WTC11 (cell line): Measurements from ENCODE around the gene NACC2. TPM values are rescaled to one million over a fixed set of nuclear protein-coding genes. Genes with fewer than 3 reads are reported as not detected.

ENCODE experiments used
- ATAC-seq: fragments of 200-7000 bp; cut with Tn5 transposase; 2 replicates; pipeline ENCODE4 v1.10.0; 2021; ENCODE audit warnings: mild to moderate bottlenecking, moderate library complexity
- CTCF ChIA-PET: fragments of 300-600 bp; sonication (Branson Sonifier 250); formaldehyde crosslinking; loops from one replicate; lab custom pipeline; 2021; ENCODE audit warnings: antibody characterized with exemption; lab: Charles Lee
- POLR2A ChIA-PET: fragments of 350-600 bp; sonication (Branson Sonifier 250); formaldehyde crosslinking; loops from one replicate; lab custom pipeline; 2021; ENCODE audit warnings: antibody characterized with exemption; lab: Charles Lee
- DNase-seq: peaks from one replicate; pipeline ENCODE4 v3.0.0; 2021; ENCODE audit warnings: low spot score
- H3K27ac Mint-ChIP-seq: 2 replicates; pipeline ENCODE4 v1.8.0; 2021; ENCODE audit warnings: mixed read lengths
- H3K27me3 Mint-ChIP-seq: 2 replicates; pipeline ENCODE4 v1.8.0; 2021; ENCODE audit warnings: low read depth, mild to moderate bottlenecking, moderate library complexity, mixed read lengths
- H3K36me3 Mint-ChIP-seq: 2 replicates; pipeline ENCODE4 v1.8.0; 2021; ENCODE audit warnings: mixed read lengths
- H3K4me1 Mint-ChIP-seq: 2 replicates; pipeline ENCODE4 v1.8.0; 2022; ENCODE audit warnings: mixed read lengths
- H3K4me3 Mint-ChIP-seq: 2 replicates; pipeline ENCODE4 v1.8.0; 2021; ENCODE audit warnings: mild to moderate bottlenecking, moderate library complexity, mixed read lengths
- H3K9me3 Mint-ChIP-seq: 2 replicates; pipeline ENCODE4 v1.8.0; 2021; ENCODE audit warnings: mixed read lengths
- CBFB ChIP-seq: sonication (generic); formaldehyde crosslinking; IDR thresholded peaks from 2 replicates; pipeline ENCODE4 v1.8.1; 2022; ENCODE audit warnings: mild to moderate bottlenecking, low read depth, missing genetic modification reagents
- CREB1 ChIP-seq: sonication (generic); formaldehyde crosslinking; IDR thresholded peaks from 2 replicates; pipeline ENCODE4 v1.8.0; 2023; ENCODE audit warnings: mild to moderate bottlenecking, missing genetic modification reagents
- FOXK1 ChIP-seq: sonication (generic); formaldehyde crosslinking; IDR thresholded peaks from 2 replicates; pipeline ENCODE4 v1.8.0; 2022; ENCODE audit warnings: mild to moderate bottlenecking, moderate library complexity, missing genetic modification reagents
- FOXP1 ChIP-seq: sonication (generic); formaldehyde crosslinking; IDR thresholded peaks from 2 replicates; pipeline ENCODE4 v1.8.0; 2022; ENCODE audit warnings: missing genetic modification reagents, mild to moderate bottlenecking, moderate library complexity, borderline replicate concordance
- HMGA2 ChIP-seq: fragments of 250-450 bp; sonication (Bioruptor Pico); IDR thresholded peaks from 2 replicates; pipeline ENCODE4 v1.4.0; 2021; ENCODE audit warnings: mild to moderate bottlenecking, moderate library complexity
- IRF1 ChIP-seq: sonication (generic); formaldehyde crosslinking; IDR thresholded peaks from 2 replicates; pipeline ENCODE4 v1.8.0; 2023; ENCODE audit warnings: missing genetic modification reagents
- IRF2 ChIP-seq: sonication (generic); formaldehyde crosslinking; IDR thresholded peaks from 2 replicates; pipeline ENCODE4 v1.8.0; 2022; ENCODE audit warnings: low read depth, missing genetic modification reagents, borderline replicate concordance
- MXD4 ChIP-seq: fragments of 250-450 bp; sonication (Bioruptor Pico); IDR thresholded peaks from 2 replicates; pipeline ENCODE4 v1.8.0; 2021; ENCODE audit warnings: mild to moderate bottlenecking, moderate library complexity, borderline replicate concordance
- MYBL2 ChIP-seq: sonication (generic); formaldehyde crosslinking; IDR thresholded peaks from 2 replicates; pipeline ENCODE4 v1.8.1; 2023; ENCODE audit warnings: mild to moderate bottlenecking, moderate library complexity, missing genetic modification reagents
- NFATC4 ChIP-seq: fragments of 250-450 bp; sonication (Bioruptor Pico); IDR thresholded peaks from 2 replicates; pipeline ENCODE4 v1.9.0; 2021; ENCODE audit warnings: mild to moderate bottlenecking
- NR2C2 ChIP-seq: sonication (generic); formaldehyde crosslinking; IDR thresholded peaks from 2 replicates; pipeline ENCODE4 v1.8.0; 2022; ENCODE audit warnings: mild to moderate bottlenecking, missing genetic modification reagents
- SMAD4 ChIP-seq: sonication (generic); formaldehyde crosslinking; IDR thresholded peaks from 2 replicates; pipeline ENCODE4 v1.8.0; 2022; ENCODE audit warnings: mild to moderate bottlenecking, missing genetic modification reagents
- TEAD1 ChIP-seq: sonication (generic); formaldehyde crosslinking; IDR thresholded peaks from 2 replicates; pipeline ENCODE4 v1.8.0; 2022; ENCODE audit warnings: mild to moderate bottlenecking, missing genetic modification reagents
- TEAD4 ChIP-seq: sonication (generic); formaldehyde crosslinking; IDR thresholded peaks from 2 replicates; pipeline ENCODE4 v1.8.0; 2022; ENCODE audit warnings: mild to moderate bottlenecking, missing genetic modification reagents
- ZBTB21 ChIP-seq: sonication (generic); formaldehyde crosslinking; IDR thresholded peaks from 2 replicates; pipeline ENCODE4 v1.8.1; 2023; ENCODE audit warnings: mild to moderate bottlenecking, missing genetic modification reagents, borderline replicate concordance
- ZNF263 ChIP-seq: sonication (generic); formaldehyde crosslinking; IDR thresholded peaks from 2 replicates; pipeline ENCODE4 v1.8.1; 2022; ENCODE audit warnings: low read depth, mild to moderate bottlenecking, moderate library complexity, missing genetic modification reagents
- ZNF281 ChIP-seq: sonication (generic); formaldehyde crosslinking; IDR thresholded peaks from 2 replicates; pipeline ENCODE4 v1.8.0; 2023; ENCODE audit warnings: mild to moderate bottlenecking, missing genetic modification reagents
- ZNF317 ChIP-seq: sonication (generic); formaldehyde crosslinking; IDR thresholded peaks from 2 replicates; pipeline ENCODE4 v1.8.1; 2023; ENCODE audit warnings: low read depth, mild to moderate bottlenecking, moderate library complexity, missing genetic modification reagents, borderline replicate concordance
- total RNA-seq: library from RNA; stranded (reverse); gene quantifications from 3 replicates; pipeline ENCODE4 v1.2.3, GENCODE V29; 2021
- TF ChIP-seq, protein P1 (sequence below): sonication (generic); formaldehyde crosslinking; conservative IDR thresholded peaks from 2 replicates; pipeline ENCODE4 v1.8.1; 2023; ENCODE audit warnings: mild to moderate bottlenecking, low read depth, missing genetic modification reagents, moderate library complexity
- TF ChIP-seq, protein P2 (sequence below): fragments of 250-450 bp; sonication (Bioruptor Pico); IDR thresholded peaks from 2 replicates; pipeline ENCODE4 v1.9.0; 2021; ENCODE audit warnings: mild to moderate bottlenecking
- TF ChIP-seq, protein P3 (sequence below): sonication (generic); formaldehyde crosslinking; IDR thresholded peaks from 2 replicates; pipeline ENCODE4 v1.8.1; 2022; ENCODE audit warnings: mild to moderate bottlenecking, missing genetic modification reagents, moderate library complexity, borderline replicate concordance
- TF ChIP-seq, protein P4 (sequence below): sonication (generic); formaldehyde crosslinking; IDR thresholded peaks from 2 replicates; pipeline ENCODE4 v1.8.0; 2023; ENCODE audit warnings: missing genetic modification reagents, mild to moderate bottlenecking, borderline replicate concordance

The NACC2 gene
- total RNA-seq, 1 experiment from 2014 or later, result 17.1 TPM

GRCh38 chr9:135985459-135985774, 109.7 kb downstream of the NACC2 start (continued):
- TF ChIP-seq ZNF281 (CRISPR knock-in tag) (no peak), MXD4 (CRISPR knock-in tag) (no peak), TEAD1 (CRISPR knock-in tag) (no peak), SMAD4 (no peak), CBFB (CRISPR knock-in tag) (no peak)
- TF ChIP-seq, protein P1, sequence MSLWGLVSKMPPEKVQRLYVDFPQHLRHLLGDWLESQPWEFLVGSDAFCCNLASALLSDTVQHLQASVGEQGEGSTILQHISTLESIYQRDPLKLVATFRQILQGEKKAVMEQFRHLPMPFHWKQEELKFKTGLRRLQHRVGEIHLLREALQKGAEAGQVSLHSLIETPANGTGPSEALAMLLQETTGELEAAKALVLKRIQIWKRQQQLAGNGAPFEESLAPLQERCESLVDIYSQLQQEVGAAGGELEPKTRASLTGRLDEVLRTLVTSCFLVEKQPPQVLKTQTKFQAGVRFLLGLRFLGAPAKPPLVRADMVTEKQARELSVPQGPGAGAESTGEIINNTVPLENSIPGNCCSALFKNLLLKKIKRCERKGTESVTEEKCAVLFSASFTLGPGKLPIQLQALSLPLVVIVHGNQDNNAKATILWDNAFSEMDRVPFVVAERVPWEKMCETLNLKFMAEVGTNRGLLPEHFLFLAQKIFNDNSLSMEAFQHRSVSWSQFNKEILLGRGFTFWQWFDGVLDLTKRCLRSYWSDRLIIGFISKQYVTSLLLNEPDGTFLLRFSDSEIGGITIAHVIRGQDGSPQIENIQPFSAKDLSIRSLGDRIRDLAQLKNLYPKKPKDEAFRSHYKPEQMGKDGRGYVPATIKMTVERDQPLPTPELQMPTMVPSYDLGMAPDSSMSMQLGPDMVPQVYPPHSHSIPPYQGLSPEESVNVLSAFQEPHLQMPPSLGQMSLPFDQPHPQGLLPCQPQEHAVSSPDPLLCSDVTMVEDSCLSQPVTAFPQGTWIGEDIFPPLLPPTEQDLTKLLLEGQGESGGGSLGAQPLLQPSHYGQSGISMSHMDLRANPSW (CRISPR knock-in tag), result no peak
- TF ChIP-seq, all 79 proteins: peak for 0

GRCh38 chr9:135984072-135984710, 110.9 kb downstream of the NACC2 start:
- no peaks in the 10 kb centered on the region for H3K9me3 Mint-ChIP-seq
- no peak overlapping the region for H3K4me3 Mint-ChIP-seq
- no peak for DNase-seq
- CTCF ChIA-PET, result interaction anchor here (1.0 to 1.9 kb wide), 2 partner anchors 10 to 16 kb away, joined by 3 to 8 read pairs; no protein-coding TSS in a partner anchor
- no peaks in the 10 kb centered on the region for H3K36me3 Mint-ChIP-seq
- POLR2A ChIA-PET, result no interaction called here
- no peaks in the 10 kb centered on the region for H3K27me3 Mint-ChIP-seq
- H3K27ac Mint-ChIP-seq, result no peak overlapping the region
- 0 out of 2 replicates have a peak, but pooled peaks cover 3% of the 10 kb centered on the region for H3K4me1 Mint-ChIP-seq
- no peak for ATAC-seq
- no peak for TF ChIP-seq TEAD4 (CRISPR knock-in tag)
- no peak for TF ChIP-seq ZNF263
- TF ChIP-seq ZNF317 (CRISPR knock-in tag), result no peak
- no peak for TF ChIP-seq MXD4 (CRISPR knock-in tag)
- no peak for TF ChIP-seq FOXP1 (CRISPR knock-in tag)
- no peak for TF ChIP-seq FOXK1 (CRISPR knock-in tag)
- no peak for TF ChIP-seq HMGA2 (CRISPR knock-in tag)
- TF ChIP-seq, protein P2, sequence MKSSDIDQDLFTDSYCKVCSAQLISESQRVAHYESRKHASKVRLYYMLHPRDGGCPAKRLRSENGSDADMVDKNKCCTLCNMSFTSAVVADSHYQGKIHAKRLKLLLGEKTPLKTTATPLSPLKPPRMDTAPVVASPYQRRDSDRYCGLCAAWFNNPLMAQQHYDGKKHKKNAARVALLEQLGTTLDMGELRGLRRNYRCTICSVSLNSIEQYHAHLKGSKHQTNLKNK (CRISPR knock-in tag), result no peak
- TF ChIP-seq NFATC4 (CRISPR knock-in tag), result no peak
- no peak for TF ChIP-seq CREB1
- TF ChIP-seq MYBL2 (CRISPR knock-in tag), result no peak
- TF ChIP-seq, protein P3, sequence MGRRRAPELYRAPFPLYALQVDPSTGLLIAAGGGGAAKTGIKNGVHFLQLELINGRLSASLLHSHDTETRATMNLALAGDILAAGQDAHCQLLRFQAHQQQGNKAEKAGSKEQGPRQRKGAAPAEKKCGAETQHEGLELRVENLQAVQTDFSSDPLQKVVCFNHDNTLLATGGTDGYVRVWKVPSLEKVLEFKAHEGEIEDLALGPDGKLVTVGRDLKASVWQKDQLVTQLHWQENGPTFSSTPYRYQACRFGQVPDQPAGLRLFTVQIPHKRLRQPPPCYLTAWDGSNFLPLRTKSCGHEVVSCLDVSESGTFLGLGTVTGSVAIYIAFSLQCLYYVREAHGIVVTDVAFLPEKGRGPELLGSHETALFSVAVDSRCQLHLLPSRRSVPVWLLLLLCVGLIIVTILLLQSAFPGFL, result no peak
- TF ChIP-seq NR2C2 (CRISPR knock-in tag), result no peak
- no peak for TF ChIP-seq ZBTB21
- no peak for TF ChIP-seq CBFB (CRISPR knock-in tag)
- TF ChIP-seq, protein P4, sequence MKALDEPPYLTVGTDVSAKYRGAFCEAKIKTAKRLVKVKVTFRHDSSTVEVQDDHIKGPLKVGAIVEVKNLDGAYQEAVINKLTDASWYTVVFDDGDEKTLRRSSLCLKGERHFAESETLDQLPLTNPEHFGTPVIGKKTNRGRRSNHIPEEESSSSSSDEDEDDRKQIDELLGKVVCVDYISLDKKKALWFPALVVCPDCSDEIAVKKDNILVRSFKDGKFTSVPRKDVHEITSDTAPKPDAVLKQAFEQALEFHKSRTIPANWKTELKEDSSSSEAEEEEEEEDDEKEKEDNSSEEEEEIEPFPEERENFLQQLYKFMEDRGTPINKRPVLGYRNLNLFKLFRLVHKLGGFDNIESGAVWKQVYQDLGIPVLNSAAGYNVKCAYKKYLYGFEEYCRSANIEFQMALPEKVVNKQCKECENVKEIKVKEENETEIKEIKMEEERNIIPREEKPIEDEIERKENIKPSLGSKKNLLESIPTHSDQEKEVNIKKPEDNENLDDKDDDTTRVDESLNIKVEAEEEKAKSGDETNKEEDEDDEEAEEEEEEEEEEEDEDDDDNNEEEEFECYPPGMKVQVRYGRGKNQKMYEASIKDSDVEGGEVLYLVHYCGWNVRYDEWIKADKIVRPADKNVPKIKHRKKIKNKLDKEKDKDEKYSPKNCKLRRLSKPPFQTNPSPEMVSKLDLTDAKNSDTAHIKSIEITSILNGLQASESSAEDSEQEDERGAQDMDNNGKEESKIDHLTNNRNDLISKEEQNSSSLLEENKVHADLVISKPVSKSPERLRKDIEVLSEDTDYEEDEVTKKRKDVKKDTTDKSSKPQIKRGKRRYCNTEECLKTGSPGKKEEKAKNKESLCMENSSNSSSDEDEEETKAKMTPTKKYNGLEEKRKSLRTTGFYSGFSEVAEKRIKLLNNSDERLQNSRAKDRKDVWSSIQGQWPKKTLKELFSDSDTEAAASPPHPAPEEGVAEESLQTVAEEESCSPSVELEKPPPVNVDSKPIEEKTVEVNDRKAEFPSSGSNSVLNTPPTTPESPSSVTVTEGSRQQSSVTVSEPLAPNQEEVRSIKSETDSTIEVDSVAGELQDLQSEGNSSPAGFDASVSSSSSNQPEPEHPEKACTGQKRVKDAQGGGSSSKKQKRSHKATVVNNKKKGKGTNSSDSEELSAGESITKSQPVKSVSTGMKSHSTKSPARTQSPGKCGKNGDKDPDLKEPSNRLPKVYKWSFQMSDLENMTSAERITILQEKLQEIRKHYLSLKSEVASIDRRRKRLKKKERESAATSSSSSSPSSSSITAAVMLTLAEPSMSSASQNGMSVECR (CRISPR knock-in tag), result no peak
- no peak for TF ChIP-seq IRF2 (CRISPR knock-in tag)
- TF ChIP-seq IRF1 (CRISPR knock-in tag), result no peak
- TF ChIP-seq, all 79 proteins: peak for 0
